ENCODE results near the gene SERPINA3. TPM values are rescaled to one million over a fixed set of nuclear protein-coding genes. Genes with fewer than 3 reads are reported as not detected.
"Not testable (repeated sequence)": the region's sequence is repeated elsewhere in the genome, so short reads cannot be mapped to it uniquely, and the experiment has no call there.

The SERPINA3 gene
- total RNA-seq, result 7,311 TPM

GRCh38 chr14:94612174-94612573 lies at the start of gene SERPINA3:
Gene SERPINA3 (plus strand): TSS chr14:94612391. CDS start chr14:94614442, 2,051 bp downstream.
- DNase-seq (ENCODE audit: low spot score), result peak; percentile 72
- peak; percentile 70 for ATAC-seq

GRCh38 chr14:94562941-94563883 lies 49.0 kb upstream of the SERPINA3 start:
- peak; percentile 46 for DNase-seq (ENCODE audit: low spot score)
- ATAC-seq, result no peak

- ATAC-seq, result no peak
- DNase-seq (ENCODE audit: low spot score), result no peak
Measured at GRCh38 chr14:94564381-94564780, 47.8 kb upstream of the SERPINA3 start.

DNA sequence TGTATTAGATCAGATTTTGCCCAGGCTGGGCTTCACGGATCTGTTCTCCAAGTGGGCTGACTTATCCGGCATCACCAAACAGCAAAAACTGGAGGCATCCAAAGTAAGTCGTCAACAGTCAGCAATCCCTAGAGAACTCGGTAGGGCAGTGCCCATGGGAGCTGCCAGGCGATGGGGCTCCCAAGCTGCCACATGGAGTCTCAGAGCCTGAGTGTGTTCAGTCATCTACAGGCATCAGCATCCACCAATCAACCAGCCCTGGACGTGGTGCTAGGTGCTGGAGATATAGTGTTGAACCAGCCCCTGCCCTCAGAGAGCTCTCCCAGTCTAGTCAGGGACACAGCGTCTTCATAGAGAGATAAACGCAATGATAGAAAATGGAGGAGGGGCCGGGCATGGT lies 44.0 kb upstream of the SERPINA3 start:
- ATAC-seq (no peak), DNase-seq (ENCODE audit: low spot score) (no peak)

GRCh38 chr14:94569381-94570001 lies 42.7 kb upstream of the SERPINA3 start:
- ATAC-seq, result peak; percentile 78
- peak; percentile 94 for DNase-seq (ENCODE audit: low spot score)

GRCh38 chr14:94570002-94570400 lies 42.2 kb upstream of the SERPINA3 start:
- DNase-seq (ENCODE audit: low spot score), result no peak

GRCh38 chr14:94570440-94570839 lies 41.8 kb upstream of the SERPINA3 start:
- DNase-seq (ENCODE audit: low spot score), result peak; percentile 47
- ATAC-seq, result no peak

More at GRCh38 chr14:94570002-94570400, 42.2 kb upstream of the SERPINA3 start:
- no peak for ATAC-seq

DNA sequence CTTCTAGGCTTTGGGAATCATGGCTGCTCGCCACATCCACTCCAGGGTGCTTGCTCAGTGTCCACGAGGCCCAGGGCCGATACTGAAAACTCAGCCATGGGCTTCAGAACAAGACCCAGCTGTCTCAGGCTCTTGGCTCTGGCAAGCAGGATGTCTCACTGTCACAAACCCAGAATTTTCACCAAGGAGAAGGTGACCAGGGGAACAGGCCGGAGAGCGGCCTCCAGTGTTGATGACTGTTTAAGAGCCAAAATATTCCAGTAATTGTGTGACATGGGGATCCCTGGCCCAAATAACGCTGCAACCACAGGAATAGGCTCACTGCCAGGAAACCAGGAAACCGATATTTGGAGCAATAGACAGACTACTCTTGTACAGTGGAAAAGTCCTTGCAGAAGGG lies 40.8 kb upstream of the SERPINA3 start:
- ATAC-seq, result peak; percentile 4
- peak; percentile 60 for DNase-seq (ENCODE audit: low spot score)

DNA sequence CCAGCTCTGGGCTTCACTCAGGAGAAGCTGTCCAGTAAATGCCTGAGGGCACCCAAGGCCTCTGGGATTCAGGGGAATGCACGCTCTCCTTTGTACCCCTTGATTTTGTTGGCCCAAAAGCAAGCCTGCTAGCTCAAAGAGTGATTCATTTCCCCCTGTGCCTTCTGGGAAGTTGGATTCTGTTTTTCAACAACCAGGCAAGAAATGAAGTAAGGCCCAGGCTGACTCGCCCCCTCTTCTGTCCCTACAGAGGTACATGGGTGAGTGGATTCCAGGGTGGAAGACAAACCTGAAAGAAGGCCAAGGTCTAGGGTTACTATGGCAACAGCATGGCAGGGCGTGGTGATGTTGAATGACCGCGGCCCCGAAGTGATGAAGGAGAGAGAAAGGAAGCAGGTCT lies 40.2 kb upstream of the SERPINA3 start:
- DNase-seq (ENCODE audit: low spot score), result peak; percentile 67
- peak; percentile 35 for ATAC-seq

- peak; percentile 72 for DNase-seq (ENCODE audit: low spot score)
- peak; percentile 38 for ATAC-seq
Measured at GRCh38 chr14:94572637-94573303, 39.4 kb upstream of the SERPINA3 start.

DNA sequence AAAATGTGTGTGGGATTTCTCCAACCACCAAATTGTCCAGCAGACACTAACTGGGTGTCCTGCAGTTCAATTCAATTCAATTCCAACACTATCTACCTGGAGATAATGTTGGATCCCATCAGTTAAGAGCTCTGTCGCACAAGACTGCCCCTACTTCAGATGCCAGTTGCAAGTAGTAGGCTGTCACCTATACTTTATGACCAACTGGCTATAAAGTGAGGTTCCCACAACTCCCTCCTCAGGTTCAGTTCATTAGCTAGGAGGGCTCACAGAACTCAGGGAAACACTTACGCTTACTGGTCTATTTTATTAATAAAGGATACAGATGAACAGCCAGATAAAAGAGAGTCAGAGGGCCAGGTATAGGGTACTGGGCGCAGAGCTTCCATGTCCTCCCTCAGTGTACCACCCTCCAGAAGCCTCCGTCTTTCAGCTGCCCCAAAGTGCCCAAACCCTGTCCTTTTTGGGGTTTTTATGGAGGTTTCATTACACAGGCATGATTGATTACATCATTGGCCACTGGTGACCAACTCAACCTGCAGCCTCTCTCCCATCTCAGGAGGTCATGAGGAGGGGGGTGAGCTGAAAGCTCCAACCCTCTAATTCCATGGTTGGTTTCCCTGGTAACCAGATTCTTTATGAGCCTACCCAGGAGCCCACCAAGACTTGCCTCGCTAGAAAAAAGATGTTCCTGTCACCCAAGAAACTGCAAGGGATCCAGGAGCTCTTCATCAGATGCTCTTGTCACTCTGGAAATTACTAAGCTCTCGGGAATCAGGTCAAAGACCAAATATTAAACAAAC lies 38.5 kb upstream of the SERPINA3 start:
- DNase-seq (ENCODE audit: low spot score) (no peak), ATAC-seq (no peak)

DNA sequence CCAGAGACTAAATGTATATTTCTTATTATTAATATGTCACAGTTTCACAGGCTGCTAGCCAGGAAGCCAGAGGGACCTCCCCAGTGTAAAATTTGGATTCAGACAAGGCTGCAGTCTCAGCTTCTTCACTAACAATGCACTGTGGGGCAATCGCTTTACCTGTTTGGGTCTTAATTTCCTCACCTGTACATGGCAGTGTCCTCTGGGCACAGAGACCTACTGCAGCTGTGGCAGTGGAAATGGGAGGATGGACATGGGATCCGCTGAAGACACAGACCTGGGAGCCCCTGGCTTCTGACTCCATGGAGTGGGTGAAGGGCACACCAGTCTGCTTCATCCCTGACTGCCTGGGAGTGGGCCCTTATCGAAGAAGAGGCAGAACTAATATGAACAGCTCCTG lies 37.9 kb upstream of the SERPINA3 start:
- DNase-seq (ENCODE audit: low spot score) (peak; percentile 44), ATAC-seq (no peak)

DNA sequence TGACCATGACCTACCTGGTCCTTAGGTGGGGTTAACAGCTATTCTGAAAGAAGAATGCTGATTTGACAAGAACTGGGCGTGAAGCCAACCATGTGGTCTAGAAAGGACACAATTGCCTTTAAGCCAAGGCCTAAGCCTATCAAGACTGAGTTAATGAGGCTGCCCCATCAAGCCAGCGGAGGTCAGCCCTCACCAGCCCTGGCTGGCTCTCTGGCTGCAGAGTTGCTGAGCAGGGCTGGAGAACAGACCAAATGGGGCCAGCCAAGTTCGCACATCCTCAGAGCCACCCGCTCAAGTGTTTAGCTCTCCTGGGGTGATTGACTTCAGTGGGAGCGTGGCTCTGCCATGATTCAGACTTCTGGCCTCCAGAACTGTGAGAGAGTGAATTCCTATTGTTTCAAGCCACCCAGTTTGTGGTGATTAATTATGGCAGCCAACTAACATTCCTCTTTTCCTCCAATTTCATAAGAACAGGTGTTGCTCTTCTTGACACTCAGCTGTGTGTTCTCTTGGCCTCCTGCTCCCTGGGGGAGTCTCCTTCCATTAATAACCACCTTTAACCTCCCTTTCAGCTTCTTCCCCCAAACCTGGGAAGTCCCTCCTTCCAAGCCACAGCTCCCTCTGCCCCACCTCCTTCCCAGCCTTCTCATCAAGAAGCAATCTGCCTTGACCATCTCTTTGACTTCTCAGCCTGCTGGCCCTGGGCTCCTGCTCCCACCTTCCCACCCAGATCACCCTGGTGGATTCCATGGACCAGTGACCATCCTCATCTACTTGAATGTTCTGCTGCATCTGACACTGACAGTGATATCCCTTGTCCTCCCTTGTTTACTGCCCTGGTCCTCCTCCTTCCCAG lies 36.2 kb upstream of the SERPINA3 start:
- DNase-seq (ENCODE audit: low spot score) (peak; percentile 56), ATAC-seq (peak; percentile 35)

DNA sequence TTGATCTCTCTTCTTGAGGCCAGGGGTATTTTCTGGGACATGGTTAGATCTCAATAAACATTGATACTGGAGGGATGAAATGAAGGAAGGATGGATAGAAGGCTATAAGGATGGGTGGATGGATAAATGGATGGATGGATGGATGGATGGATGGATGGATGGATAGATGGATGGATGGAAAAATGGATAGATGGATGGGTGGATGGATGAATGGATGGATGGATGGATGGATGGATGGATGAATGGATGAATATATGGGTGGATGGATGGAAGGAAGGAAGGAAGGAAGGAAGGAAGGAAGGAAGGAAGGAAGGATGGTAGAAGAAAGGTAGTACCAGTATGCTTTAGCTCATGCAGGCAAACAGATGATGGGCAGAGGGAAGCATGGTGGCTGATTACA lies 34.7 kb upstream of the SERPINA3 start:
- ATAC-seq; DNase-seq (ENCODE audit: low spot score): not testable (repeated sequence)

- ATAC-seq, result no peak
- DNase-seq (ENCODE audit: low spot score), result no peak
Measured at GRCh38 chr14:94578712-94579111, 33.5 kb upstream of the SERPINA3 start.

DNA sequence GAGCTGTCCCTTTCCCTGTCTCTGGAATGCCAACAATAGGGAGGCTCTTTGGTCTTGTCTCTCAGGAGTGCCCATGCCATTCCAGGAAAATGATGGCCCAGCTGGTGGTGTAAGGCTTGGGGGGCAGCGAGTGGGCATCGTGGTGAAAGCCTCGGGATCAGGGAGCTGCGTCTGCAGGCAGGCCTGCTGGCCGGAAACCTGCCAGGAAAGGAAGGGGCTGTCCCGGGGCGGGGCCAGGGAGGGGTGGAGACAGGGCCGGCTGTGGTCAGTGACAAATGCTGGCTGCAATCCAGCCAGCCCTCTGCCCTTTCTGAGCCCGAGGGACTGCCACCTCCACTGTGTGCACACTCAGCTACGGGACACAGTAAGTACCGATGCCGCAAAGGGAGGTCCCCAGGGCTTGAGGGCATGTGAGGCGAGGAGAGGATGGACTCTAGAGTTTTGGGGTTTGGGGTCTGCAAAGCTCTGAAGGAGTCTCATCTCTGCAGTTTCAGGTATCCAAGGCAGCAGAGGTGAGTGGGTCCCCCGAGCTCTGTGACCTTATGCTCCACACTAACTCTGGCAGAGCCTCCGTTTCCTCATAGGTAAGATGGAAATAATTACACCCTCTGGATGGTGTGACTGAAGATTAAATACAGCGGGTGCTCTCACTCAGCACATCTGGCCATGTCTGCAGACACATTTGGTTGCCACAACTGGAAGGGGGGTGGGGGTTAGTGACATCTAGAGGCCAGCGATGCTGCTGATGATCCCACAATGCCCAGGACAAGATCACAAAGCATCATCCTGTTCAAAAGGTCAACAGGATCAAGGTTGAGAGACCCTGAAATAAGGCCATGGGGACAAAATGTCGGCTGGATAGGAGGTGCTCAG lies 30.8 kb upstream of the SERPINA3 start, which contains the start of gene SERPINA5:
SERPINA5 (plus strand) TSS at position 300 of the 873 bp plus-strand sequence. CDS start 5,937 bp downstream, outside the sequence.
- DNase-seq (ENCODE audit: low spot score), result peak; percentile 96
- peak; percentile 80 for ATAC-seq

DNA sequence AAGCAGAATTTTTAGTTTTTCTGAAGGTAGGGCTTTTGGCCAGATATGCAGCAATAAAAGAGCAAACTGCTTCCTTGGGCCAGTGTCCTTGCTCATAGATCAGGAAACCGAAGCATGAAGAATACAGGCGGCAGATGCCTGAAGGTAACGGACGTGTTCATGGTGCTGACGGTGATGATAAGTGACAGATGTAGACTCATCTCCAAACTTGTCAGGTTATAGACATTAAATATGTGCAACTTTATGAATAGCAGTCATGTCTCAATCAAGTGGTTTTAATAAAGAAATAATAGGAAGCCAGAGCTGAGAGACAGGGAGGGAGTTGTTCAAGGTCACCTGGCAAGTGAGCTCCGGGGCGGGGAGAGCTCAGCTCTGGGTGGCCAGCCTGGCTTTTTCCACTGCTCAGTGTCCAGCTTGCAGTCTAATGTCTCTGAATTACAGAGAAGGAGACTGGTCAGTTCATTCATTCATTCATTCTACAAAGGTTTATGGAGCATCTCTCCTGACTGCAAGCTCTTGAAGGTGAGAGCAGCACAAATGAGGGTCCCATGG lies 29.9 kb upstream of the SERPINA3 start:
- DNase-seq (ENCODE audit: low spot score) (peak; percentile 64), ATAC-seq (peak; percentile 52)

DNA sequence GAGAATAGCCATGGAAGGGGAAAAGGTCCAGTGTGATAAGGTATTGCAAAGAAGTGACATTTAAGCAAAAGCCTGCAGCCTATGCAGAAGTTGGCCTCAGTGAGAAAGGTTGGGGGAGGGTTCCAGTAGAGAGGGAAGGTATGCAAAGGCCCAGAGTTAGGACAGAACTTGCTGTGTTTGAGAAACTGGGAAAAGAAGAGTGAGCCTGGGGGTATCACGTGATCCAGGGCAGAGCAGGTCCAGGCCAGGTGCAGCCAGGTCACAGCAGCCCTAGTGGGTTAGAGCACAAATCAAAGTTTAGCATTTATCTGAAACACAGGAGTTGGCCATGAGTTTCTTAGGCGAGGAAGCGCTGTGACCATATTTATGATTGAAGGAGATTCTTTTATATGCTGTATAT lies 29.3 kb upstream of the SERPINA3 start:
- ATAC-seq (peak; percentile 66), DNase-seq (ENCODE audit: low spot score) (peak; percentile 88)

Data from left lobe of liver (tissue), 2 donors.